WTC11 (cell line): ENCODE results near the gene STK40.

Experiments
- FOXJ3 ChIP-seq: sonication (generic); formaldehyde crosslinking; IDR thresholded peaks from 2 replicates; pipeline ENCODE4 v1.9.0; 2021; ENCODE audit warnings: missing genetic modification reagents, mild to moderate bottlenecking, borderline replicate concordance
- TF ChIP-seq, protein P1 (sequence below): fragments of 200-600 bp; IDR thresholded peaks from 2 replicates; pipeline ENCODE4 v1.8.0; 2022; ENCODE audit warnings: antibody characterized with exemption

DNA sequence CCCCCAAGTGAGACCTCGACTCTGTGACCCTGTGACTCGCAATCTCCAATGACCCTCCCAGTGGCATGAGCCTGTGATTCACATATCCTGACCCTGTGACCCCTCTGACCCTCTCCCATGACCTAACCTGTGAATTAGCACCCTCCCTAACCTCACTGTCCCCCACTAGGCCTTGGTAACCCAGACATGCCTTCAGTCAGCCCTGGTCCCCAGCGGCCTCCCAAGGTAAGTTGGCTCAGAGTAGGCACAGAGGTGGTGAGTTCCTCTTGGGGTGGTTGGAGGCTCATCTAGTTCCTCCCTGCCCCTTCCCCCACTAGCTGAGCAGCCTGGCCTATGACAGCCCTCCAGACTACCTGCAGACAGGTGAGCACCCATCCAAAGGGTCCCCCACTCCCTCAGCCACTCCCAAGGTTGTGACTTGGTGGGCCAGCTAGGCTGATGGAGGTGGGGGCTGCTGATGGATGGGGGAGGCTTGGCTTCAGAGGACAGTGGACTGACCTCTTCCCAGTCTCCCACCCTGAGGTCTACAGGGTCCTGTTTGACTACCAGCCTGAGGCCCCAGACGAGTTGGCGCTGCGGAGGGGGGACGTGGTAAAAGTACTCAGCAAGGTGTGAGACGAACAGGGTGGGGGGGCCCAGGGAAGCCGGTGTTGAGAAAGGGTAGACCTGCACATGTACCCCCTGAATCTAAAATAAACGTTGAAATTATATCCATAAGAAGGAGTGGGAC, 78.0 kb downstream of the STK40 start:
- TF ChIP-seq, protein P1, sequence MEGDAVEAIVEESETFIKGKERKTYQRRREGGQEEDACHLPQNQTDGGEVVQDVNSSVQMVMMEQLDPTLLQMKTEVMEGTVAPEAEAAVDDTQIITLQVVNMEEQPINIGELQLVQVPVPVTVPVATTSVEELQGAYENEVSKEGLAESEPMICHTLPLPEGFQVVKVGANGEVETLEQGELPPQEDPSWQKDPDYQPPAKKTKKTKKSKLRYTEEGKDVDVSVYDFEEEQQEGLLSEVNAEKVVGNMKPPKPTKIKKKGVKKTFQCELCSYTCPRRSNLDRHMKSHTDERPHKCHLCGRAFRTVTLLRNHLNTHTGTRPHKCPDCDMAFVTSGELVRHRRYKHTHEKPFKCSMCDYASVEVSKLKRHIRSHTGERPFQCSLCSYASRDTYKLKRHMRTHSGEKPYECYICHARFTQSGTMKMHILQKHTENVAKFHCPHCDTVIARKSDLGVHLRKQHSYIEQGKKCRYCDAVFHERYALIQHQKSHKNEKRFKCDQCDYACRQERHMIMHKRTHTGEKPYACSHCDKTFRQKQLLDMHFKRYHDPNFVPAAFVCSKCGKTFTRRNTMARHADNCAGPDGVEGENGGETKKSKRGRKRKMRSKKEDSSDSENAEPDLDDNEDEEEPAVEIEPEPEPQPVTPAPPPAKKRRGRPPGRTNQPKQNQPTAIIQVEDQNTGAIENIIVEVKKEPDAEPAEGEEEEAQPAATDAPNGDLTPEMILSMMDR = no peak
- no peak for TF ChIP-seq FOXJ3 (CRISPR knock-in tag)
